T-helper 9 cell (primary cell): ENCODE results near the gene CFAP92.
"Not testable (repeated sequence)": the region's sequence is repeated elsewhere in the genome, so short reads cannot be mapped to it uniquely, and the experiment has no call there.

Source experiments
- DNase-seq: peaks from one replicate; pipeline ENCODE4 v3.0.0-alpha.2; 2020

The CFAP92 gene

DNA sequence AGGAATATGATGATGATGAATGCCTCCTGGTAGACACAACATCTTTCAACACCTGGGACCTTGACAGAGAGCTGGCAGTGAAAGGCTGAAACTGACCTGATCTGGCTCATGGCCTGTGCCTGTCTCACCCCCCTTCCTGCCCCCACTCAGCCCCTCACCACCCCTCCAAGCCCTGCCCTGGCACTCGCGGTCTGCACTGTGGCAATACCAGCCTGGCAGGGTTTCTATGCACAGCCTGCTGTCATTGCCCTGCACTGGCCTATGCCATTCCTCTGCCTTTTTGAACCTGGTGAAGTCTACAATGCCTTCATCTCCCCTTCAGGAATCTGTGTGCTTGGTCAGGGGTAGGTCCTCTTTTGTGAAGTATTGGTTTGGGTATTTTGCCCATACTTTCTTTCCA lies 58.0 kb downstream of the CFAP92 start:
- DNase-seq = no peak

DNA sequence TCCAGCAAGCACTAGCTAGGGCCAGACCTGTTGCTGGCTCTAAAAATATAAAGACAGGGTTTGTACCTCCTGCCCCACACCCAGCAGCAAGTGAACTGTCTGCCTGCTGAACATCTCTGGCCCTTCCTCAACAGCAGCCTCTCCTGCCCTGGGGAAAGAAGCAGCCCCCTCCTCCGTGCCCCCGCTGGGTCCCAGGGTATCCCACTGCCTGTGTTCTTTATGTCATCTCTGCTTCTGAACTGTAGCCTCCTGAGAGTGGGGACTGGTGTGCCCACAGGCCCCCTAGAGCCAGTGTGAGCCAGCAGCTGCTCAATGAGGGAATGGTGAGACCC lies 60.0 kb downstream of the CFAP92 start:
- no peak for DNase-seq

DNA sequence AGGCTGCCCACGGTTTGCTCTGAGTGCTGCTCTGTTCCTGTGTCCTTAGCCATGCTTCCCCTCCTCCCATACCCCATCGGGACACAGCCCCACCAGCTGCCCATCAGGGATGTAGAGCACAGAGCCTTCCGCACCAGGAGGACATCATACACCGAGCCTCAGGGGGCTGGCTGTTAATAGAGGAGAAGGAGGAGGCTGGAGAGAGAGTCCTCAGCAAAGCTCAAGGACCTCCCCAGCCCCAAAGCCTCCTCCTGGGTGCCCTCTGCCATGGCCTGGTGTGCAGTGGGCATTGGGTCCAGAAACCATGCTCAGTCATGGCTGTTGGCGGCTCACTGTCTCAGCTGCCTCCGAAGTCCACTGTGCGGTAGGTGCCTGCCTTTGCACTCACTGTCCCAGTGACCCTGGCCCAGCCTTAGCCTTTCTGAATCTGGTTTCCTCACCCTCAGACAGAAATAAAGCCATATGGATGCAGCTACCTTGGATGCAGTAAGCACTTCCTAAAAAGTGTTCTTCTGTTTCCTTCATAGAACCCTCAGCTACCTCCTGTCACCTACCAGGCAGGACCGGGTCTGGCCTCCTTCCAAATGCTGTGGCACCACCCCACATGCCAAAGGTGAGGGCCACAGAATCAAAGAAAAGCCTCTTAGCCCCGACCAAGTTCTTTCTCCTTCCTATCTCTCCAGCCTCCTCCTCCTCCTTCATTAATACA lies 60.5 kb downstream of the CFAP92 start:
- no peak for DNase-seq

DNA sequence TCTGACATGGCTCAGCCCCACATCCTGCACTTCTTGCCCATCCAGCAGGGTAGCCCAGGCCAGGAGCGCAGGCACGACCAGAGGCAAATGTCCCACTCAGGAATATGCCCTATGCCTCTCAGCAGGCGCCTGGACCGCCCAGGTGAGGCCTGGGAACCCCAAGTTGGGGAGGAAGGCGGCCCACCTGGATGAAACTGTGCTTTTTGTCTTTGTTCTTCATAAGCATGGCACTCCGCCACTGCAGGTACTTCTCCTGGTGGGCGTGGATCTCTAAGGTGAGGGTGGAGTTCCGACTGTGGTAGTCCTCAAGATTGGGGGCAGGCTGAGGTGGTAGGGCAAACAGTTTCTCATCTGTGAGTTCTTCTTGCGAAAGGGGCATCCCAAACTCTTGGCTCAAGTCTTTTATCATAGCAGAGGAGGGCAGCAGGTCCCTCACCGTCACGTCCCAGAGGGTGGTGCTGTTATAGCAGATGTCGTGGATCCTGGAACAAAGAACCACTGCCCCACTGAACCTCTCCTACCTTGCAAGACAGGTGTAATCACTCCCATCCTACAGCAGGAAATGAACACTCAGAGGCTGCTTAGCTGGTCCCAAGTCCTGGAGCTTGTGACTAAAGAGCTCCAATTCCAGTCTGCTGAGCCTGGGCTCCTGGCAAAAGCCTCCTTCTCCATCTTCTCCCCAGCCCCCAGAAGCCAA lies 61.2 kb downstream of the CFAP92 start:
- no peak for DNase-seq

DNA sequence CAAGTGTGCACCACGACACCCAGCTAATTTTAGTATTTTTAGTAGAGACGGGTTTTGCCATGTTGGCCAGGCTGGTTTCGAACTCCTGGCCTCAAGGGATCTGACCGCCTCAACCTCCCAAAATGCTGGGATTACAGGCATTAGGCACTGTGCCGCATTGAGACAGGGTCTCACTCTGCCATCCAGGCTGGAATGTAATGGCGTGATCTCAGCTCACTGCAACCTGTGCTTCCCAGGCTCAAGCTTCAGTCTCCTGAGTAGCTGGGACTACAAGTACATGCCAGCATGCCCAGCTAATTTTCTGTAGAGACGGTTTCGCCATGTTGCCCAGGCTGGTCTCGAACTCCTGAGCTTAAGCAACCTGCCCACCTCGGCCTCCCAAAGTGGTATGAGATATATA lies 62.8 kb downstream of the CFAP92 start:
- no peak for DNase-seq

DNA sequence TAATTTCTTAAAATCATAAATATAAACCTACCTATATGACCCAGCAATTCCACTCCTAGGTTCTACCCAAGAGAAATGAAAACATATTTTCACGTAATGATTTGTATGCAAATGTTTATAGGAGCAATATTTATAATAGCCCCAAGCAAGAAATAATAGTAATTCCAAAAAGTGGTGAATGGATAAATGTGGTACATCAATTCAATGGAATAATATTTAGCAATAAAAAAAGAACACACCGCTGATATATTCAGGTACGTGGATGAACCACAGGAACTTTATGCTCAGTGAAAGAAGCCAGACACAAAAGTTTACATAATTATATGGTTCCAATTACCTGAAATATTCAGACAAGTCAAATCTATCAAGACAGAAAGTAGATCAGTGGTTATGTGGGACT lies 64.5 kb downstream of the CFAP92 start:
- no peak for DNase-seq

DNA sequence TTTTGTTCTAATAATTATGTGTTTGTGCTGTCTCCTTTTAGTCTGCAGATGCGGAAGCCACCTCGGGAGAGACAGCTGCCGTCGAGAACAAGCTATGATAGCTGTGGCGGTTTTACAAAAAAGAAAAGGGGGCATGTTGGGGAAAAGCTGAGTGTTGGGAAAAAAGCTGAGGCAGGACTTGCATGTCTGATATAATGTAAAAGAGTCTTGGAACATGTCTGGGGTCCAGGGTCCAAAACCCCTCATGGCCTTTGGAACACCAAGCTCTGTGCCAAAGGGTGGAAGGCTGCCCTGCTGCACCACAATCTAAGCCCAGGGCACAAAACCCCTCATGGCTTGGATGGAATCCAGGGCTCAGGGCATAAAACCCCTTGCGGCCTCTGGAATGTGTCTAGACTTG lies 69.9 kb downstream of the CFAP92 start:
- DNase-seq = not testable (repeated sequence)

DNA sequence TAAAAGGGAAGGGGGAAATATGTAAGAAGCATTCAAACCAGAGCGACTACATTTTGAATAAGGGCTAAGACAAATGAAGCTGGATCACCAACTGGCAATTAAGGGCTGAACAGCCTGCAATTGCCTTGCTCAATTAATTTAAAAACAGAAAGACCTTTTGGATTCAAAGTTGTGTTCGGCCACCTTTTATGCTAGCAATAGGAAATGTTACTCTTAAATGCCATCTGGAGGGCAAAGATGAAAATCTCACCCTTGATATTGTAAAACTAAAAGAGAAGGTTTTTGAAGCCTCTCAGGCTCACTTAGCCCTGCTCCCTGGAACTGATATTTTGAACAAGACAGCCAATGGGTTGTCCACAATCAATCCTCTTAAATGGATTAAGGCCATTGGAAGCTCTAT lies 70.3 kb downstream of the CFAP92 start:
- no peak for DNase-seq

DNA sequence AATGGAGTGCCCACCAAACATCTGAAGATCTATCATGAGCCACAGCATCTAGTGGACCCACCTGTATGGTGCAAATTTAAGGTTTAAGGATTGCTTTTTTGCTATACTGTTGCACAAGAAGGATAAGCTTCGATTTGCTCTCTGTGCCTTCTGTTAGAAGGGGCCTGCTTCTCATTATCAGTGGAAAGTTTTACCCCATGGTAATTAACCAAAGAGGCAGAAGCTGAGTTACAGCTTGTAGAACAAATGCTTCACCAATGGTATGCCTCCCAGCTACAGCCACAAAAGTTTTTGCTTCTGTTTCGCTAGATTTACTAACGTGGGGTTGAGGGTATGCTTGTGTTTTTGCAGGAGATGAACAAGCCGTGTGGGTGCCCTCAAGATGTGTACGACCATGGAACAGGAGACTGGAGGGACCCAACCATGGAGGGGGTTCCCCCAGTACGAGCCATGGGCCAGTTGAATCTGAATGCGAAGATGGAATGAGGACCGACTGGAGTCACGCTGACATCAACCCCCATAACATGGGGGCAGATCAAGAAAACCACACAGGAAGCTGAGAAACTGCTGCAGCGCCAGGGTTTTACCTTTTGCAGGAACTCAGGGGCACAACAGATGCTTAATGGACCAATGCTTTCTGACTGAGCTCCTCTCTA lies 70.9 kb downstream of the CFAP92 start:
- DNase-seq = peak; percentile 10

DNA sequence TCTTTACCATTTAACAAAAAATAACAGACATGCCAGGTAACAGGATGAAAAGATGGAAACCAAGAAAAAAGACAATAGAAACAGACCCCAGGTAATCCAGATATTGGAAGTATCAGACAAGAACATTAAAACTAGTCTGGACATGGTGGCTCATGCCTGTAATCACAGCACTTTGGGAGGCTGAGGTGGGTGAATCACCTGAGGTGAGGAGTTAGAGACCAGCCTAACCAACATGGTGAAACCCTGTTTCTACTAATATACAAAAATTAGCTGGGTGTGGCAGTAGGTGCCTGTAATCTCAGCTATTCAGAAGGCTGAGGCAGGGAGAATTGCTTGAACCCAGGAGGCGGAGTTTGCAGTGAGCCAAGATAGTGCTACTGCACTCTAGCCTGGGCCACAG lies 73.9 kb downstream of the CFAP92 start:
- no peak for DNase-seq

DNA sequence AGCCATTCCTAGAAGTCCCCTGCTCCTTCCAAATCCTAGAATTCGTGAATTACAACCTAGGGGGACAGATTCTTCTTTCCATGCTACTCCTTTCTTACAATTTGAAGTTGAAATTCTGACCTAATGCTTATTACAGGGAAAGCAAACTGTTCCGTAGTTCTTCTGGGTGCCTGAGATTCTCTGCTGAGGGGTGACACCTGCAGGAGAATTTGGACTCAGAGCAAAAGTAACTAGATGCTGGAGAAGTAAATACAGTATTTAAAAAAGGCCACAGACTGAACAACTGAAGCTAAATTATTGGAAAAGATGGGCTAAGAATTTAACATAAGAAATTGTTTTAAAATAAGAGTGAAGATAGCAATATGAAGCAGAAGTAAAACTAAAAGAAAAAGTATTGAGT lies 76.6 kb downstream of the CFAP92 start:
- no peak for DNase-seq

DNA sequence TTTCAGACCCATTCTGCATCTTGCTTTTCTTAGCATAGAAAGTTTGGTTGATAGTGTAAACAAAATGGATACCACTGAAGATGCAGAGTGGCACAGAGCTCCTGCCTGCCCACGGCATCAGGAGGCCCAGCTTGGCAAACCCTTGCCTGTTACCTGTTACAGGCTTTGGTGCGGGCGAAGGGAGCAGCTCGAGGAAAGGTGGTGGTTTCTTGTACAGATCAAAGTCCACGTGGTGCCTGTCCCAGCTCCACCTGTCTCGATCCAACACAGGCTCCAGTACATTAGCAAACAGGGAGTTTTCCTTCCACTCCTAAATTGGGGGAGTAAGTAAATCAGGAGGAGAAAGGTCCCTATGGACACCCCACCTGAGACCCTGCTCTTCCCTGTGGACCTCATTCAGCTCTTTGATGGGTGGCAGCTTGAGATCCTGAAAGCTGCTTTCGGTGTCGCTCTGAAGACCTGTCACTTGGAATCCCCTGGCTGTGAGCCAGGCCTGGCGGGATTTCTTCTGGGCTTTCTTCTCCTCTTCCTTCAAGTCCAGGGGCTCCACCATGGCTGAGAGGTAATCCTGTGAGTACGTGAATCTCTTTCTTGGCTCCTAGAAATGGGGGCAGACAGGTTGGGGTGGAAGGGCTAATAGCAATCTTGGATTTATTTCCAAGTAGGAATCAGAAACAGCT lies 78.8 kb downstream of the CFAP92 start:
- DNase-seq = no peak

DNA sequence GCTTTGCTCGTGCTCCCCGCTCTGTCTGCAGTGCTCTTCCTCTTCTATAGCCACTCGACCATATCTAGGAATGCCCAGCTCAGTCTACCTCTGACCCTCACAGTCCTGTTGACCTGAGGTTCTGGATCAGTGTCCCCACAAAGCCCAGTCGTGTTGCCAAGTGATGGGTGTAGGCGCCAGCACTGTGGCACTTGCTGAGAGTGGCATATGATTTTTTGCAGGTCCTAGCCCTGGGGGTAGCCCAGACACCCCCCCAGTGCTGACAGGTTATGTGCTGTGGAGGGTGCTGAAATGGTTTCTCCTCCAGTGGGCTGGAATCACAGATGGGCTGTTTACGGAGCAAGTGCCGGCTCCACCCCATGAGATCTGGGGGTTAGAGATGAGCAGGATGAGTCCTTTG lies 82.0 kb downstream of the CFAP92 start:
- no peak for DNase-seq

DNA sequence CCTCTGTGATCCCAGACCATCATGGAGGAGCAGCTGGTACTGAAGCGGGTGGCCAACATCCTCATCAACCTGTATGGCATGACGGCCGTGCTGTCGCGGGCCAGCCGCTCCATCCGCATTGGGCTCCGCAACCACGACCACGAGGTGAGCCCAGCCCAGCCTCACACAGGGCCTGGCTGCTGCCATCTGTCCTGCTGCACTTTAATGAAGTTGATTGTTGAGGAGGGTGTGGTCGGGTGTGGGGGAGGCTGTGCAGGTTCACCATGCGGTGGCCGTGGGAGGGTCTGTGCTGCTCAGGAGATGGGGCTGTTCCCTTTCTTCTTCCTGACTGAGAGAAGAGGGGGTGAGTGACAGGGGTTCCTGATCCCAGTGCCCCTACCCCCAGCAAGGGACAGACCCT lies 83.9 kb downstream of the CFAP92 start:
- DNase-seq = no peak

DNA sequence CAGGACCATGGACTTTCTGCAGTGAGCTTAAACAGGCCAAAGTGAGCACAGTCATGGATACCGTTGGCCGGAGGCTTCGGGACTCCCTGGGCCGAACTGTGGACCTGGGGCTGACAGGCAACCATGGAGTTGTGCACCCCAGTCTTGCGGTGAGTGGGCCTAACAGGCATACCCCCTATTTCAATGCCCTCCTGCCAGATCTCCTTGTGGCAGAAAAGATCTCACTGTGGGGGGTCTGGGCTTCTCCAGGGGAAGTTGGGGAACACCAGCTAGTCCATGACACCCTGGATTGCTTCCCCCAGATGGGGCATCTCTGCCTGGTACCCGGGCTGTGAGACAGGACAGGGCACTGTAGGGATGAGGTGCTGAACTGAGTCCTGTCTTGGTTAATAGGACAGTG lies 84.9 kb downstream of the CFAP92 start:
- no peak for DNase-seq

DNA sequence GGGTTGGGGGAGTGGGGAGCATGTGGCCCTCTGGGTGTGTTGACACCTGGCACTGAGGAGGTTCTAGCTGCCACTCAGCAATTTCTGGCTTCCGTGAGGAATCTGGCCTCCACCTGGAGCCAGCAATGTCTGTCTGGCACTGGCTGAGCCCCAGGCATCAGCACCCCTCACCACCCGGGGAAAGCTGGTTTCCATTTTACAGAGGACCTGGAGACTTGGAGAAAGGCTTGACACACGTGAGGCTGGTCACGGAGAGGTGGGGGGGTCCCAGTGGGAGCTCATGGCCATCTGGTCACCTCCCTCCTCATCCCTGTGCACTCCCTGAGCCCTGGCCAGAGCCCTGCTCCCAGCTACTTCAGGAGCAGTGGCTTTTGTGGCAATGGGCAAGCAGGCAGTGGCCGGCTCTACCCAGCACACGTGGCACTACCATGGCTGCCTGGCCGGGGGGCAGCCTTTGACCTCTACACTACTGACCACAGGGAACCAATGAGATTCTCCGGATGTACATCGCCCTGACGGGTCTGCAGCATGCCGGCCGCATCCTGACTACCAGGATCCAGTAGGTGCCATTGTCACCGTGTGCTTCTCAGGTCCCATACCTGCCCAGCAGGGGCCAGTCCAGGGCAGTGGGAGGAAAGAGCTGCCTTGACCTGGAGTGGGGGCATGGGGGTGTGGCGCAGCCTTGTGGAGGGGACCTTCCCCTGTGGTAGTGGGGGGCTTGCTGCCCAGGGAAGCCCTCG lies 86.0 kb downstream of the CFAP92 start:
- no peak for DNase-seq

DNA sequence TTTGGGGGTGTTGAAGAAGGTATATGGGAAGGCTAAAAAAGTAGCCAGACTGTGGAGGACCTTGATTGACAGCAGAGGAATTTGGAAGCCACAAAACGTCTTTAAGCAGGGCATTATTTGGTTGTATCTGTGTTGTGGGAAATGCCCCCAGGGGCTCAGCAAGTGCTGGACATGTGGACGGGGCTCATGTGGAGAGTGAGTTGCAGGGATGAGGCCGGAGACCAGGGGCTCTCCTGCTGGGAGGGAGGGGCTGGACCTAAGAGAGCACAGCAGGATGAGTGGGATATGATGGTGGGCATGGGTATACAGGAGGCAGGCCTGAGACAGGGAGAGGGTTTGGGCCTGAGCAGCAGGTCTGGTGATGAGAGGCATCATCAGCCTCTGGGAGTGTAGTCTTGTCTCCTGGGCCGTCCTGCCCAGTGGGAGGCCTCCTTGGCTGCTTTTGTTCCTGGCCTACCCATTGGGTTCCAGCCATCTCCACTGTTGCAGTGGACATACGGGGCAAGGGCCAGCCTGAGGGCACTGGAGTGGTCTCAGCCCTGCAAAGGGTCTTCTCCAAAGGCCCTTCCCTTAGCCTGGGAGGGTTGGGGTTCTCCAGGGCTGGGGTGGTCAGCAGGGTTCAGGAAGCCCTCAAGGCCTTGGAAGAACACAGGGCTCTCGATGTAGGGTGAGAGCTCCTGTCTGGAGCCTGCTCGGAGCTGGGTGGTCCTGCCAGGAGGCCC lies 86.9 kb downstream of the CFAP92 start:
- DNase-seq = no peak

DNA sequence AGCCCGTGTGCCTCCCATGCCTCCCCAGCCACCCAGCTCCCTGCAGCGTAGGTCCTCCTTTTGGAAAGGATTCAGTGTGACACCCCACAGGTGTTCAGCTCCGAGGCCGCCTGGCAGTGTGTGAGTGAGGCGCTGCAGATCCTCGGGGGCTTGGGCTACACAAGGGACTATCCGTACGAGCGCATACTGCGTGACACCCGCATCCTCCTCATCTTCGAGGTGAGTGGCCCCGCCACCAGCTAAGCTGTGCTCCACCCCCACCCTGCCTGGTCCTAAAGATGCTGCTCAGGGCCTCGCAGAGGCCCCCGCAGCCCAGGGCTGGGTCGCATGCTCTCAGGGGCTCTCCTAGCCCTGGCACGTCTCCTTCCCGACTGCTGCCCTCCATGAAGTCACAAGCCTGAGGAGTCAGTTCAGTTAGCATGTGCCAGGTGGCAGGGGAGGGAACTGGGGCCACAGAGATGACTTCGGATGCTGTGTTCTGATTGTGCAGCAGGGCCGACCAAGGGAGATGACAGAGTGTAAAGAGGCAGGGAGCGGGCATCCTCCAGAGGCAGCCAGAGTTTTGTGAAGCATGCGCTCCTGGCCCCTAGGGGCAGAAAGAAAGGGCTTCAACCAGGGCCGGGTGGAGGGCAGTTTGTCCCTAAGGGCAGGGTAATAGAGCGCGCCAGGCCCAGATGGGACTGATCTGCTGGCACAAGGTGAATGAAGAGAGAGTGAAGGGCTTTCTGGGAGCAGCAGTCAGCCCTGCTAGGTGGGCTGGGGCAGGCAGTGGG lies 87.7 kb downstream of the CFAP92 start:
- no peak for DNase-seq

DNA sequence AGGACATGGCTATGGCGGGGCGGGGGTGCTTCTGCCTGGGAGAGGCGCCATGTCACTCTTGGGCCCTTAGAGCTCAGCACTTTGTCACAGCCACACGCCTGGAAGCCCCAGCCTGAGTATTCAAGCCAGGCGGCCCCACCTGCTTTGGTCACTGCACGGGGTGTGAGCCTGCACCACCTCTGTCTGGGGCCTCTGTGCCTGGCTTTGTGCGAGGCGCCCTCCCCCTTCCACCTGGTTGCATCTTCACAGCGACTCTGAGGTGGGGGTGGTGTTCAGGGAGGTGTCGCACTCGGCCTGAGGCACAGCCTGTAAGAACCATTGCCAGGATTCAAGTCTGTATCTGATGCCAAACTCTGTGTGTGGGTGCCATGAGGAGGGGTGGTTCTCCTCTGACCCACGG lies 90.4 kb downstream of the CFAP92 start:
- no peak for DNase-seq

DNA sequence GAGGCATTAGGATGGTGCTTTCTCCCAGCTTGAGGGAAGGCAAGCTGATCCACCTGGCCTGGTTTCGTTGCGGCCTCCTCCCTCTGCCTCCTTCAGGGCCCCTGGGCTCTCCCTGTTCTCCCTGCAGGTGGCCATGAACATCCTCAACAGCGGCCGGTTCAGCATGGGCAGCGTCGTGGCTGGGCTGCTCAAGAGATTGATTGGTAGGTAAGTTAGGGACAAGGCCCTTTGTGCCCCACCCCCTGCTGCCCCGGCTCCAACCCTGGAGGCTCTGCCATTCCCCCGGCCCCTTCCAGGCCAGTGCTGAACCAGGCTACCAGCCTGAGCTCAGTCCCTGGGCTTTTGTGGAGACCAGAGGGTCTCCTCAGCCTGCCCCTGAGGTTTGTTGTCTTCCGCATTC lies 91.5 kb downstream of the CFAP92 start:
- no peak for DNase-seq

DNA sequence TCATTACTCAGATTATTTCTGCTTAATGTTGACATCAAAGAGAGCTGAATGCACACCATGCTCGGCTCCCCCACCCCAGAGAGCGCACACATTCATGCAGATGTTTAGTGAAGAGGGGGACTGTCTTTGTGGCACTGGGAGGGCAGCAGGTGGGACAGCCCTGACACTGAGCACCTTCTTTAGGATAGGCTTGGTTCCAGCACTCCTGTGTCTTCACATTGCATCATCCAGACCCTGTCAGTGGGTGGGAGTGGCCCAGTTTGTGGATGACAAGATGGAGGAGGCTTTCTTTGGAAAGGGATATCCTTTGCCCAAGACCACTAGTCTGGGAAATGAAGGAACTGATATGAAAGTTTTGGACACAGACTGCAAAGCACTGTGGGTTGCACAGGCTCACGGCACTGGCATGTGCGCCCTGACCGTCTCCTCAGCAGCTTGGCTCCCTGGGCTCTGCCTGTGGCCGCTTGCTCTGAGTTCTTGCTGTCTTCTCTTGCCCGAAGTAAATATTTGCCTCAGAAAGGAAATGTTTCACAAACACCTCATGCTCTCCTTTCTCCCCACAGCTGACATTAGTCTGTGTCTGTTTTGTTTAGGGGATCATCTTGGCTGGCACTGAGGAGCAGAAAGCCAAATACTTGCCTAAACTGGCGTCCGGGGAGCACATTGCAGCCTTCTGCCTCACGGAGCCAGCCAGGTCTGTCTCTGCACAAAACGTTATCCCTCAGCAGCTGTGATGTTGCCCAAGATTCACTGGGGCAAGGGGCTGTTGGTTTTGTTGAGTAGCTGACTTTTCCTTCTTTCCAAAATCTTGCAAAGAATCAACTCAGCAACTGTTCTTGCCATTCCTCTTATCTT lies 97.8 kb downstream of the CFAP92 start:
- no peak for DNase-seq
